K562 (cell line): Measurements from ENCODE around the gene CDC5L. TPM values are rescaled to one million over a fixed set of nuclear protein-coding genes. Genes with fewer than 3 reads are reported as not detected.
A peak's percentile ranks its signal among the peaks of the same experiment; 100 is the strongest.

Source experiments
- ATAC-seq: fragments of 200-7000 bp; cut with Tn5 transposase; 3 replicates; pipeline ENCODE4 v1.9.1; 2020; ENCODE audit warnings: moderate library complexity
- BruUV-seq: library from RNA; stranded (reverse); fragments of 400-500 nt; replicated peaks from 2 replicates; lab custom pipeline; 2021; lab: Mats Ljungman, UMichigan
- CTCF ChIA-PET: fragments of 300-600 bp; formaldehyde crosslinking; extraction: SDS; loops from one replicate; lab custom pipeline; 2021; ENCODE audit warnings: low intra/inter-chr PET ratio; lab: Yijun Ruan, JAX
- POLR2A ChIA-PET: fragments of 300-600, 350-650 bp; sonication (Branson Sonifier 250); formaldehyde crosslinking; extraction: SDS; loops from one replicate; lab custom pipeline; 2021; ENCODE audit warnings: antibody characterized with exemption, inconsistent platforms; lab: Yijun Ruan, JAX
- DNase-seq, 4 experiments: peaks; one replicate each; pipeline versions ENCODE4 v3.0.0 to v3.0.0-alpha.2; 2011 to 2018; ENCODE audit warnings: low spot score in 3 of 4, mixed read lengths in 3 of 4; ENCODE audit errors: extremely low read depth in 1 of 4
- FAIRE-seq: peaks from 2 replicates; lab custom pipeline; 2011; peaks lifted over from hg19 to GRCh38; lab: Jason Lieb, UNC
- H2AFZ ChIP-seq: 2 replicates; pipeline ENCODE4 v1.6.0; 2011; ENCODE audit warnings: low read depth, low read length, control low read depth, inconsistent platforms
- H3K27ac ChIP-seq: fragments of 200-600 bp; 3 replicates; pipeline ENCODE4 v1.8.0; 2011; ENCODE audit warnings: low read depth, mild to moderate bottlenecking, control low read depth, inconsistent platforms, low read length, moderate library complexity, mixed read lengths; ENCODE audit errors: extremely low read depth
- H3K27me3 ChIP-seq, 2 experiments: fragments of 300-600 bp in 1 of 2; 2 replicates in 1 of 2; 3 replicates in 1 of 2; pipeline versions ENCODE4 v1.6.0 to v1.8.0; 2011; ENCODE audit warnings: inconsistent platforms in 2 of 2, low read length in 2 of 2, mild to moderate bottlenecking in 1 of 2, mixed read lengths in 1 of 2, moderate library complexity in 1 of 2; ENCODE audit not compliant: control insufficient read depth in 2 of 2, insufficient read depth in 2 of 2
- H3K36me3 ChIP-seq: fragments of 300-600 bp; 3 replicates; pipeline ENCODE4 v1.8.0; 2011; ENCODE audit warnings: mild to moderate bottlenecking, low read length, inconsistent platforms; ENCODE audit not compliant: control insufficient read depth, insufficient read depth
- H3K4me1 ChIP-seq, 2 experiments: fragments of 200-600 bp in 1 of 2; replicated peaks in 1 of 2; 2 replicates in 1 of 2; 3 replicates in 1 of 2; pipeline versions ENCODE4 v1.5.1 to v1.8.0; 2011; ENCODE audit warnings: inconsistent platforms in 2 of 2, low read length in 2 of 2, mild to moderate bottlenecking in 1 of 2, mixed read lengths in 1 of 2, moderate library complexity in 1 of 2; ENCODE audit not compliant: control insufficient read depth in 2 of 2, insufficient read depth in 2 of 2
- H3K4me2 ChIP-seq: 2 replicates; pipeline ENCODE4 v1.6.1; 2011; ENCODE audit warnings: low read length, control low read depth, inconsistent platforms, mixed read lengths; ENCODE audit not compliant: insufficient read depth
- H3K4me3 ChIP-seq: fragments of 200-600 bp; sonication (generic), shearing (Covaris generic); 2 replicates; pipeline ENCODE4 v1.5.1; 2016; ENCODE audit warnings: control low read depth, inconsistent platforms
- H3K79me2 ChIP-seq: fragments of 200-600 bp; 3 replicates; pipeline ENCODE4 v1.8.0; 2011; ENCODE audit warnings: low read length, inconsistent platforms; ENCODE audit not compliant: control insufficient read depth, insufficient read depth
- H3K9ac ChIP-seq, 2 experiments: 2 replicates each; pipeline versions ENCODE4 v1.6.0 to v1.6.1; 2011; ENCODE audit warnings: low read depth in 2 of 2, low read length in 2 of 2, control low read depth in 1 of 2, inconsistent platforms in 1 of 2, mild to moderate bottlenecking in 1 of 2, mixed read lengths in 1 of 2; ENCODE audit not compliant: insufficient read depth in 1 of 2
- H3K9me1 ChIP-seq: one replicate; pipeline ENCODE4 v1.6.0; 2011; ENCODE audit warnings: inconsistent platforms, mild to moderate bottlenecking, low read length, moderate library complexity; ENCODE audit not compliant: control insufficient read depth, insufficient read depth
- H3K9me3 ChIP-seq: replicated peaks from 2 replicates; pipeline ENCODE4 v1.5.1; 2011; ENCODE audit warnings: low read depth, low read length, inconsistent platforms; ENCODE audit not compliant: control insufficient read depth, insufficient read depth
- H4K20me1 ChIP-seq: replicated peaks from 2 replicates; pipeline ENCODE4 v1.6.1; 2011; ENCODE audit warnings: low read length, inconsistent platforms, mixed read lengths; ENCODE audit not compliant: control insufficient read depth, insufficient read depth
- ARID1B ChIP-seq: fragments of 450-650 bp; IDR thresholded peaks from 2 replicates; pipeline ENCODE4 v1.6.1; 2016; ENCODE audit warnings: antibody characterized with exemption, mild to moderate bottlenecking, inconsistent platforms
- BDP1 ChIP-seq: IDR thresholded peaks from 3 replicates; pipeline ENCODE4 v1.6.1; 2011; ENCODE audit not compliant: insufficient read length, insufficient read depth
- CHAMP1 ChIP-seq: fragments of 450-650 bp; IDR thresholded peaks from 2 replicates; pipeline ENCODE4 v1.6.1; 2016; ENCODE audit warnings: mild to moderate bottlenecking
- DEAF1 ChIP-seq: fragments of 450-650 bp; formaldehyde crosslinking; IDR thresholded peaks from 2 replicates; pipeline ENCODE4 v1.4.0; 2020; ENCODE audit warnings: mild to moderate bottlenecking, moderate library complexity
- DNMT1 ChIP-seq: fragments of 450-650 bp; IDR thresholded peaks from 2 replicates; pipeline ENCODE4 v1.6.1; 2016; ENCODE audit warnings: antibody characterized with exemption, mild to moderate bottlenecking
- HDAC1 ChIP-seq, 2 experiments: fragments of 450-650 bp; IDR thresholded peaks; 2 replicates each; pipeline ENCODE4 v1.6.1; 2016 to 2017; ENCODE audit warnings: inconsistent platforms in 1 of 2, mild to moderate bottlenecking in 1 of 2, moderate library complexity in 1 of 2
- HDGF ChIP-seq: fragments of 450-650 bp; IDR thresholded peaks from 2 replicates; pipeline ENCODE4 v1.6.1; 2016
- LARP7 ChIP-seq: fragments of 450-650 bp; IDR thresholded peaks from 2 replicates; pipeline ENCODE4 v1.6.1; 2016
- MAFG ChIP-seq: fragments of 450-650 bp; conservative IDR thresholded peaks from 2 replicates; pipeline ENCODE4 v1.6.1; 2016; ENCODE audit warnings: missing genetic modification characterization, missing compliant biosample characterization
- MECOM ChIP-seq: fragments of 250-450 bp; sonication (Bioruptor Pico); IDR thresholded peaks from 2 replicates; pipeline ENCODE4 v1.8.0; 2022; ENCODE audit warnings: inconsistent platforms
- MED1 ChIP-seq: sonication (generic); formaldehyde crosslinking; IDR thresholded peaks from 2 replicates; pipeline ENCODE4 v1.8.1; 2023; ENCODE audit warnings: missing genetic modification reagents, borderline replicate concordance
- MTA2 ChIP-seq: fragments of 450-650 bp; IDR thresholded peaks from 2 replicates; pipeline ENCODE4 v1.6.1; 2016; ENCODE audit warnings: low read depth
- NCOA1 ChIP-seq: fragments of 450-650 bp; IDR thresholded peaks from 2 replicates; pipeline ENCODE4 v1.6.1; 2016; ENCODE audit warnings: low read depth
- NFRKB ChIP-seq: fragments of 450-650 bp; IDR thresholded peaks from 2 replicates; pipeline ENCODE4 v1.6.1; 2016; ENCODE audit warnings: low read depth
- PKNOX1 ChIP-seq: fragments of 450-650 bp; IDR thresholded peaks from 2 replicates; pipeline ENCODE4 v1.6.1; 2016
- RBM39 ChIP-seq: fragments of 200-400 bp; formaldehyde crosslinking; optimal IDR thresholded peaks from 2 replicates; pipeline ENCODE3; 2018; ENCODE audit warnings: low read depth, low read length
- YBX1 ChIP-seq: fragments of 450-650 bp; IDR thresholded peaks from 2 replicates; pipeline ENCODE4 v1.7.1; 2016; ENCODE audit warnings: mild to moderate bottlenecking
- ZEB2 ChIP-seq: fragments of 450-650 bp; IDR thresholded peaks from 2 replicates; pipeline ENCODE4 v1.6.1; 2016
- ZFP30 ChIP-seq: fragments of 250-450 bp; sonication (Bioruptor Pico); IDR thresholded peaks from 2 replicates; pipeline ENCODE4 v1.8.0; 2022; ENCODE audit warnings: moderate library complexity, mild to moderate bottlenecking, inconsistent platforms, borderline replicate concordance
- ZNF79 ChIP-seq: fragments of 250-450 bp; sonication (Bioruptor Pico); IDR thresholded peaks from 2 replicates; pipeline ENCODE4 v1.4.0; 2020; ENCODE audit warnings: low read depth, mild to moderate bottlenecking, moderate library complexity
- WGBS: fragments of 100-300 bp; shearing (Covaris generic); methylation state at CpG from one replicate; pipeline ENCODE4 v1.1.6; 2016; ENCODE audit warnings: low coverage, mixed read lengths; ENCODE audit not compliant: insufficient coverage; ENCODE audit errors: missing lambda C conversion rate; 5-methylcytosine and 5-hydroxymethylcytosine counted together
- in situ Hi-C: fragments of 300-500 bp; cut with MboI; formaldehyde crosslinking; loops from 4 replicates; pipeline ENCODE4 v1.15.0; 2018; ENCODE audit warnings: inconsistent platforms, mixed read lengths
- intact Hi-C: fragments of 100-400 bp; cut with micrococcal nuclease; formaldehyde crosslinking; loops from 2 replicates; pipeline ENCODE4 v1.14.2; 2022
- polyA plus RNA-seq, 8 experiments: library from polyadenylated mRNA; depleted of rRNA in 4 of 8; stranded (reverse) in 5 of 8; unstranded in 3 of 8; fragments of >200 nt; fragmentation: Nextera tagmentation in 2 of 8; fragmentation: Illumina TruSeq in 1 of 8; extraction: Ambion mirVana in 2 of 8; extraction: Trizol in 1 of 8; gene quantifications; 2 replicates each; pipeline versions ENCODE4 v1.2.1 to v1.2.3, GENCODE V29; 2011 to 2014; ENCODE audit warnings: inconsistent platforms in 1 of 8, missing spikeins in 1 of 8
- total RNA-seq, 7 experiments: library from RNA; depleted of rRNA in 6 of 7; stranded (reverse); fragments of >200 nt in 6 of 7; fragmentation: Illumina TruSeq in 2 of 7; extraction: Trizol in 2 of 7; gene quantifications; 2 replicates each; pipeline versions ENCODE4 v1.2.1 to v1.2.3, GENCODE V29; 2011 to 2021; ENCODE audit warnings: low replicate concordance in 1 of 7

The CDC5L gene
- total and polyA plus RNA-seq, 9 of the 15 experiments (the other 6 are each of a cell fraction or from before 2014, with no cell fraction given) = 22.3 to 44.2 (median 30.8) TPM

- Histone ChIP-seq H3K9me3 (no peaks in the 10 kb centered on the region), H4K20me1 (no peaks in the 10 kb centered on the region), H3K9ac (peak overlapping the region; percentile 55 to 78; a peak in 2 of 4 replicates), H3K79me2 (no peaks in the 10 kb centered on the region), H3K4me2 (peak overlapping the region; percentile 80), H3K9me1 (no peaks in the 10 kb centered on the region), H2AFZ (peak overlapping the region; percentile 66), H3K4me3 (peak overlapping the region; percentile 17), H3K27me3 (peaks cover 0 to 3% of the 10 kb centered on the region in 2 experiments; a peak in 1 of 5 replicates), H3K27ac (peak overlapping the region; percentile 26; the same call in 1 of the 3 replicates), H3K4me1 (peaks cover 8 to 18% of the 10 kb centered on the region in 2 experiments; a peak in 4 of 5 replicates), H3K36me3 (peaks cover 4% of the 10 kb centered on the region; the same call in 1 of the 3 replicates)
- 5% methylated on average over 5 of the region's 5 CpGs for WGBS
- DNase-seq (no peak), FAIRE-seq (no peak), ATAC-seq (no peak)
- CTCF ChIA-PET = interaction anchor here (0.7 to 2.8 kb wide), 3 partner anchors 24 to 189 kb away, joined by 4 to 32 read pairs (median 5); no protein-coding TSS in a partner anchor
- POLR2A ChIA-PET = interaction anchor here (1.0 to 1.8 kb wide), 4 partner anchors 12 to 70 kb away, joined by 3 to 7 read pairs (median 4); no protein-coding TSS in a partner anchor
- BruUV-seq = no TSS peak
- in situ Hi-C loops (no loop called here), intact Hi-C loops (loop anchor here (1.0 to 5.0 kb wide), 3 partner anchors 26 to 188 kb away; partner anchors contain the start of gene SPATS1)
- no peak for TF ChIP-seq MECOM (CRISPR knock-in tag)
- no peak for TF ChIP-seq DEAF1 (CRISPR knock-in tag)
- TF ChIP-seq ZEB2 = 0 out of 2 replicates have a peak, but pooled peaks have one; percentile 38
- 0 out of 2 replicates have a peak, but pooled peaks have one; percentile 47 for TF ChIP-seq NCOA1
- TF ChIP-seq YBX1 = 0 out of 2 replicates have a peak, but pooled peaks have one; percentile 29
- no peak for TF ChIP-seq CHAMP1
- TF ChIP-seq PKNOX1 = peak; percentile 28; the same call in 1 of the 2 replicates
- TF ChIP-seq MED1 (CRISPR knock-in tag) = no peak
- TF ChIP-seq MAFG (tag) = no peak
- peak in 1 of 2 experiments; percentile 40; a peak in 1 of 4 replicates for TF ChIP-seq HDAC1 (IDR thresholded peaks at IDR 0.05)
- peak; percentile 91 for TF ChIP-seq HDGF
- TF ChIP-seq ARID1B = 0 out of 2 replicates have a peak, but pooled peaks have one; percentile 42
- TF ChIP-seq MTA2 = 0 out of 2 replicates have a peak, but pooled peaks have one; percentile 7
- 0 out of 2 replicates have a peak, but pooled peaks have one; percentile 49 for TF ChIP-seq LARP7
- TF ChIP-seq RBM39 = no peak
- TF ChIP-seq ZNF79 = no peak
- no peak for TF ChIP-seq DNMT1
- no peak for TF ChIP-seq ZFP30 (CRISPR knock-in tag)
- TF ChIP-seq BDP1 = no peak
- TF ChIP-seq NFRKB = 0 out of 2 replicates have a peak, but pooled peaks have one; percentile 47
These were observed 69.4 kb downstream of the CDC5L start for GRCh38 chr6:44456966-44457292.
